PC-3 (cell line): ENCODE data around the gene RPS25.

Experiments
- CTCF ChIP-seq: fragments of 300-600 bp; sonication (generic); conservative IDR thresholded peaks from 2 replicates; pipeline ENCODE4 v1.5.1; 2017; ENCODE audit warnings: antibody characterized with exemption, low read depth, mild to moderate bottlenecking, low read length
- EZH2 ChIP-seq: fragments of 300-600 bp; sonication (generic); IDR thresholded peaks from one replicate; pipeline ENCODE4 v1.6.1; 2017; ENCODE audit warnings: antibody characterized with exemption, mild to moderate bottlenecking, low read length; ENCODE audit not compliant: unreplicated experiment
- EZH2phosphoT487 ChIP-seq: fragments of 300-600 bp; sonication (generic); IDR thresholded peaks from 2 replicates; pipeline ENCODE4 v1.6.1; 2018; ENCODE audit warnings: mild to moderate bottlenecking, antibody characterized with exemption, low read length, borderline replicate concordance

GRCh38 chr11:118971646-118972045 is 46.5 kb downstream of the RPS25 start, which contains the start of gene FOXR1:
- no peak for TF ChIP-seq CTCF
- no peak for TF ChIP-seq EZH2phosphoT487
- no peak for TF ChIP-seq EZH2
